Endothelial cell of umbilical vein (primary cell): Measurements from ENCODE around the gene CDC7. TPM values are rescaled to one million over a fixed set of nuclear protein-coding genes. Genes with fewer than 3 reads are reported as not detected.

ENCODE experiments used
- BruUV-seq: library from RNA; stranded (reverse); fragments of 400-500 nt; replicated peaks from 2 replicates; lab custom pipeline; 2021; lab: Mats Ljungman, UMichigan
- CTCF ChIA-PET: fragments of 300-600, 350-600 bp; sonication (Branson Sonifier 250); formaldehyde crosslinking; loops from one replicate; lab custom pipeline; 2021; ENCODE audit warnings: antibody characterized with exemption, inconsistent platforms; lab: Charles Lee
- POLR2A ChIA-PET: fragments of 300-600, 350-600 bp; sonication (Branson Sonifier 250); formaldehyde crosslinking; loops from one replicate; lab custom pipeline; 2021; ENCODE audit warnings: antibody characterized with exemption, inconsistent platforms; lab: Charles Lee
- DNase-seq: peaks from one replicate; pipeline ENCODE4 v3.0.0-alpha.2; 2011; ENCODE audit warnings: low read depth, low spot score
- FAIRE-seq: peaks from 2 replicates; lab custom pipeline; 2011; peaks lifted over from hg19 to GRCh38; lab: Jason Lieb, UNC
- H2AFZ ChIP-seq: 2 replicates; pipeline ENCODE4 v1.6.0; 2012; ENCODE audit warnings: low read depth, low read length, control low read depth, inconsistent platforms
- H3K27ac ChIP-seq: 2 replicates; pipeline ENCODE4 v1.5.1; 2011; ENCODE audit warnings: low read depth, mild to moderate bottlenecking, control low read depth, low read length, moderate library complexity; ENCODE audit not compliant: insufficient read depth
- H3K27me3 ChIP-seq, 2 experiments: 2 replicates each; pipeline versions ENCODE4 v1.6.0 to v1.6.1; 2011; ENCODE audit warnings: low read length in 2 of 2, mixed read lengths in 1 of 2; ENCODE audit not compliant: control insufficient read depth in 2 of 2, insufficient read depth in 2 of 2
- H3K36me3 ChIP-seq, 2 experiments: 2 replicates in 1 of 2; 3 replicates in 1 of 2; pipeline ENCODE4 v1.5.1; 2011; ENCODE audit warnings: low read length in 2 of 2, mild to moderate bottlenecking in 1 of 2, moderate library complexity in 1 of 2; ENCODE audit not compliant: control insufficient read depth in 2 of 2, insufficient read depth in 2 of 2; ENCODE audit errors: extremely low read depth in 1 of 2
- H3K4me1 ChIP-seq: 3 replicates; pipeline ENCODE4 v1.5.1; 2011; ENCODE audit warnings: mild to moderate bottlenecking, low read length; ENCODE audit not compliant: control insufficient read depth, insufficient read depth; ENCODE audit errors: extremely low read depth
- H3K4me2 ChIP-seq: 2 replicates; pipeline ENCODE4 v1.6.1; 2011; ENCODE audit warnings: low read length, control low read depth, mixed read lengths; ENCODE audit not compliant: insufficient read depth
- H3K4me3 ChIP-seq, 3 experiments: fragments of 200-600 bp in 1 of 3; sonication (generic), shearing (Covaris generic) in 1 of 3; replicated peaks in 1 of 3; 2 replicates each; pipeline ENCODE4 v1.5.1; 2011 to 2016; ENCODE audit warnings: control low read depth in 3 of 3, low read length in 3 of 3, mild to moderate bottlenecking in 2 of 3, inconsistent platforms in 1 of 3, low read depth in 1 of 3, moderate library complexity in 1 of 3; ENCODE audit not compliant: insufficient read depth in 1 of 3
- H3K79me2 ChIP-seq: 2 replicates; pipeline ENCODE4 v1.6.0; 2012; ENCODE audit warnings: low read length, inconsistent platforms; ENCODE audit not compliant: control insufficient read depth, insufficient read depth
- H3K9ac ChIP-seq: replicated peaks from 2 replicates; pipeline ENCODE3; 2011; ENCODE audit warnings: low read length, control low read depth; ENCODE audit not compliant: insufficient read depth; ENCODE audit errors: extremely low read depth
- H3K9me1 ChIP-seq: replicated peaks from 3 replicates; pipeline ENCODE4 v1.6.0; 2011; ENCODE audit warnings: mild to moderate bottlenecking, low read length; ENCODE audit not compliant: control insufficient read depth, insufficient read depth; ENCODE audit errors: extremely low read depth
- H3K9me3 ChIP-seq: replicated peaks from 2 replicates; pipeline ENCODE4 v1.5.1; 2012; ENCODE audit warnings: low read length, inconsistent platforms; ENCODE audit not compliant: control insufficient read depth, insufficient read depth
- H4K20me1 ChIP-seq: replicated peaks from 2 replicates; pipeline ENCODE3; 2011; ENCODE audit warnings: mild to moderate bottlenecking, low read length; ENCODE audit not compliant: control insufficient read depth, insufficient read depth; ENCODE audit errors: extremely low read depth
- CTCF ChIP-seq, 2 donors: IDR thresholded peaks; 1 replicate in 1 of 2; 2 replicates in 1 of 2; pipeline ENCODE4 v1.5.1; 2011; ENCODE audit warnings: low read length in 2 of 2, mild to moderate bottlenecking in 2 of 2, moderate library complexity in 2 of 2, control low read depth in 1 of 2, inconsistent platforms in 1 of 2, low read depth in 1 of 2; ENCODE audit not compliant: insufficient read depth in 1 of 2; ENCODE audit errors: extremely low read depth in 1 of 2
- EZH2 ChIP-seq: IDR thresholded peaks from 2 replicates; pipeline ENCODE4 v1.6.1; 2012; ENCODE audit warnings: borderline replicate concordance, low read depth, mild to moderate bottlenecking, moderate library complexity, low read length, inconsistent platforms; ENCODE audit not compliant: severe bottlenecking
- FOS ChIP-seq: IDR thresholded peaks from 2 replicates; pipeline ENCODE4 v1.6.1; 2011; ENCODE audit warnings: mild to moderate bottlenecking, low read length, moderate library complexity, borderline replicate concordance; ENCODE audit not compliant: insufficient read depth
- GATA2 ChIP-seq: IDR thresholded peaks from 2 replicates; pipeline ENCODE4 v1.7.0; 2011; ENCODE audit warnings: low read depth, mild to moderate bottlenecking, moderate library complexity, mixed read lengths, low read length; ENCODE audit not compliant: insufficient read length, insufficient read depth
- JUN ChIP-seq: IDR thresholded peaks from 2 replicates; pipeline ENCODE4 v1.6.1; 2011; ENCODE audit warnings: borderline replicate concordance, low read depth; ENCODE audit not compliant: insufficient read length, insufficient read depth
- MAX ChIP-seq: IDR thresholded peaks from 2 replicates; pipeline ENCODE4 v1.6.1; 2011; ENCODE audit not compliant: insufficient read depth, insufficient read length
- MYC ChIP-seq: IDR thresholded peaks from one replicate; pipeline ENCODE4 v1.6.1; 2011; ENCODE audit warnings: mild to moderate bottlenecking, low read depth, low read length
- POLR2A ChIP-seq: IDR thresholded peaks from 2 replicates; pipeline ENCODE4 v1.6.1; 2012; ENCODE audit warnings: low read depth, mild to moderate bottlenecking, control low read depth, low read length
- POLR2AphosphoS5 ChIP-seq: IDR thresholded peaks from 2 replicates; pipeline ENCODE4 v1.6.1; 2012; ENCODE audit warnings: low read depth, mild to moderate bottlenecking, control low read depth, low read length, moderate library complexity; ENCODE audit not compliant: insufficient read depth
- dilution Hi-C: fragments of 300-500 bp; cut with MboI; formaldehyde crosslinking; loops from one replicate; pipeline ENCODE4 v1.15.0; 2019; ENCODE audit warnings: low sequenced_read_pairs; ENCODE audit not compliant: extremely low pct_ligation_motif_present
- intact Hi-C: fragments of 100-400 bp; cut with micrococcal nuclease; formaldehyde crosslinking; loops from one replicate; pipeline ENCODE4 v1.10.0; 2022
- polyA plus RNA-seq, 4 experiments: library from polyadenylated mRNA; depleted of rRNA in 3 of 4; stranded (reverse) in 3 of 4; unstranded in 1 of 4; fragments of >200 nt; gene quantifications; 2 replicates each; pipeline versions ENCODE4 v1.2.1 to v1.2.3, GENCODE V29; 2011 to 2012; ENCODE audit warnings: missing spikeins in 1 of 4
- total RNA-seq: library from RNA; stranded (reverse); gene quantifications from 2 replicates; pipeline ENCODE4 v1.2.3, GENCODE V29; 2021

Gene CDC7
- total and polyA plus RNA-seq, 2 donors (not counting 3 experiments of a cell fraction or from before 2014, with no cell fraction given) = 3.9 to 11.7 TPM

DNA sequence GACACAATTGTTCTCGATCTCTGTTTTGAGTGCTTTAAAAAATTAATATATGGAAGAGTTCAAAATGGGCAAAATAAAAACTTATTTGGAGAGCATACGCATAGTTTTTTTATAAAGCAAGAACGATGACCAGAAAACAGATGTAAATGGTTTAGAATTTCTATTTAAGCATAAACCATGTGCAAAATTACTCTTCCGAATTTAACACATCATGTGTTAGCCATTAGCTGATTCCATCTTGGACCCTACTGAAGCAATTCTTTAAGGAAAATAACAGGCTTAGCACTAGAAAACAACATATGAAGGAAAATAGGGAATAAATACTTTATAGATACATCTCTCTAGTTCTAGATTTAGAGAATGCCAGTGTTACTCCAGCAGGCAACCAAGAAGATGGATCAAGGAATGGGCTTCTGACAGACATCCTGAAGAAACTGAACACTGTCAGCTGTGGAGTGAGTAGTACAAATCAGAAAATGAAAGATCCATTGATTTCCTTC is 26.7 kb downstream of the CDC7 start:
- no peaks in the 10 kb centered on the region for H4K20me1 ChIP-seq
- no peaks in the 10 kb centered on the region for H3K4me1 ChIP-seq
- CTCF ChIA-PET = interaction anchor here (1.0 to 1.3 kb wide), 3 partner anchors 15 to 358 kb away, joined by 3 to 4 read pairs (median 3); partner anchors contain the start of gene TGFBR3
- intact Hi-C loops (no loop called here), dilution Hi-C loops (no loop called here)
- POLR2A ChIA-PET = no interaction called here
- peaks cover 2% of the 10 kb centered on the region for H3K9me1 ChIP-seq
- no peaks in the 10 kb centered on the region for H3K27me3 ChIP-seq
- FAIRE-seq = no peak
- H3K79me2 ChIP-seq = no peaks in the 10 kb centered on the region
- H3K4me2 ChIP-seq = no peak overlapping the region
- H3K27ac ChIP-seq = no peak overlapping the region
- DNase-seq = no peak
- H3K9me3 ChIP-seq = no peaks in the 10 kb centered on the region
- H3K9ac ChIP-seq = no peak overlapping the region
- no peaks in the 10 kb centered on the region for H3K36me3 ChIP-seq
- BruUV-seq = no TSS peak
- H2AFZ ChIP-seq = no peak overlapping the region
- TF ChIP-seq POLR2A (no peak), CTCF (IDR thresholded peaks at IDR 0.05; ENCODE audit: extremely low read depth in 1 of 2, insufficient read depth in 1 of 2, low read depth in 1 of 2, low read length in 2 of 2) (no peak), GATA2 (no peak), FOS (no peak), MAX (no peak), JUN (no peak), POLR2AphosphoS5 (no peak), EZH2 (no peak), MYC (no peak)
- no peak overlapping the region for H3K4me3 ChIP-seq
